Psoas muscle (tissue), 8 donors: Measurements from ENCODE around the gene CACNA1S. TPM values are rescaled to one million over a fixed set of nuclear protein-coding genes. Genes with fewer than 3 reads are reported as not detected.
A peak's percentile ranks its signal among the peaks of the same experiment; 100 is the strongest.

ENCODE experiments used
- ATAC-seq, 4 donors: fragments of 200-7000 bp; cut with Tn5 transposase; one replicate each; pipeline ENCODE4 v1.9.1; 2020; ENCODE audit warnings: moderate library complexity in 3 of 4, mild to moderate bottlenecking in 2 of 4
- DNase-seq, 2 donors: peaks; one replicate each; pipeline ENCODE4 v3.0.0-alpha.2; 2020
- H3K27ac ChIP-seq: fragments of 200-600 bp; one replicate; pipeline ENCODE4 v1.8.0; 2022
- H3K27me3 ChIP-seq, 3 donors: fragments of 200-600 bp in 1 of 3; one replicate each; pipeline versions ENCODE4 v1.6.1 to v1.8.0; 2013 to 2022; ENCODE audit warnings: low read length in 2 of 3, mild to moderate bottlenecking in 2 of 3, moderate library complexity in 1 of 3; ENCODE audit not compliant: insufficient read depth in 3 of 3
- H3K36me3 ChIP-seq, 2 donors: fragments of 200-600 bp in 1 of 2; one replicate each; pipeline versions ENCODE4 v1.6.1 to v1.8.0; 2013 to 2022; ENCODE audit warnings: low read depth in 1 of 2, mild to moderate bottlenecking in 1 of 2, moderate library complexity in 1 of 2; ENCODE audit not compliant: insufficient read depth in 1 of 2
- H3K4me1 ChIP-seq: fragments of 200-600 bp; one replicate; pipeline ENCODE4 v1.8.0; 2022
- H3K4me3 ChIP-seq: fragments of 200-600 bp; one replicate; pipeline ENCODE4 v1.8.0; 2022; ENCODE audit warnings: mild to moderate bottlenecking
- H3K9me3 ChIP-seq: fragments of 200-600 bp; one replicate; pipeline ENCODE4 v1.8.0; 2022
- WGBS, 3 donors: extraction: QIAGEN DNeasy Blood & Tissue Kit; methylation state at CpG; one replicate each; pipeline versions ENCODE4 v1.1.6 to v1.1.7; 2013; 5-methylcytosine and 5-hydroxymethylcytosine counted together
- intact Hi-C, 2 donors: fragments of 100-400 bp; cut with DNase I; formaldehyde crosslinking; loops; one replicate each; pipeline versions ENCODE4 v1.11.0 to v1.14.2; 2022
- polyA plus RNA-seq, 3 donors: library from polyadenylated mRNA; stranded (reverse); fragments of 200-250 nt; gene quantifications; one replicate each; pipeline ENCODE4 v1.2.3, GENCODE V29; 2013
- total RNA-seq, 4 donors: library from RNA; stranded (reverse); fragmentation: NEBNext Ultra II Directional in 2 of 4; extraction: Animal tissue kit (Norgen Biotek cat#: 25700) in 2 of 4; gene quantifications; one replicate each; pipeline versions ENCODE4 v1.2.1 to v1.2.4, GENCODE V29; 2021 to 2023
- TF ChIP-seq, protein P1 (sequence below): fragments of 200-600 bp; IDR thresholded peaks from one replicate; pipeline ENCODE4 v1.8.0; 2022; ENCODE audit warnings: antibody characterized with exemption
- donor health status: healthy with polysubstance abuse.
- donor health status: DM: no; HTN: no; CAD: no; lungs with moderate emphysema.
- donor health status: Bipolar disorder and iron deficiency.
- donor health status: healthy.
- donor health status: DM: yes; HTN: yes; CAD: no.
- donor health status: DM: no; HTN: no; CAD: no.
- donor health status: DM: no; HTN: no; CAD: no.
- donor health status: DM: yes; HTN: yes; CAD: no.

The CACNA1S gene
- total and polyA plus RNA-seq, 7 donors: 11.9 to 269 (median 56.3) TPM

DNA sequence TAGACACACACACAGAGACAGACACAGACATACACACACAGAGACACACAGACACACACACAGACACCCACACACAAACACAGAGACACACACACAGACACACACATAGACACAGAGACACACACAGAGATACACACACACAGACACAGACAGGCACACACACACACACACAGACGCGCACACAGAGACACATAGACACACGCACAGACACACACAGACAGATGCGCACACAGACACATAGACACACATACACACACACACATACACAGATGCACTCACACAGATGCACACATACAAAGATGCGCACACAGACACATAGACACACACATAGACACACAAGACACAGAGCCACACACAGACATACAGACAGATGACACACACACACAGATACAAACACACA, 104.7 kb downstream of the CACNA1S start:
- 84 to 98% (median 98%) methylated on average over 5 of the region's 5 CpGs for WGBS, 3 donors
- H3K27me3 ChIP-seq: peaks cover 0 to 1% (median 0%) of the 10 kb centered on the region in 3 donors
- H3K9me3 ChIP-seq: no peaks in the 10 kb centered on the region
- peak in 1 of 2 donors; percentile 6 for DNase-seq
- H3K4me3 ChIP-seq: no peak overlapping the region
- H3K4me1 ChIP-seq: no peaks in the 10 kb centered on the region
- no peaks in the 10 kb centered on the region for H3K36me3 ChIP-seq
- no peak for ATAC-seq
- TF ChIP-seq, protein P1, sequence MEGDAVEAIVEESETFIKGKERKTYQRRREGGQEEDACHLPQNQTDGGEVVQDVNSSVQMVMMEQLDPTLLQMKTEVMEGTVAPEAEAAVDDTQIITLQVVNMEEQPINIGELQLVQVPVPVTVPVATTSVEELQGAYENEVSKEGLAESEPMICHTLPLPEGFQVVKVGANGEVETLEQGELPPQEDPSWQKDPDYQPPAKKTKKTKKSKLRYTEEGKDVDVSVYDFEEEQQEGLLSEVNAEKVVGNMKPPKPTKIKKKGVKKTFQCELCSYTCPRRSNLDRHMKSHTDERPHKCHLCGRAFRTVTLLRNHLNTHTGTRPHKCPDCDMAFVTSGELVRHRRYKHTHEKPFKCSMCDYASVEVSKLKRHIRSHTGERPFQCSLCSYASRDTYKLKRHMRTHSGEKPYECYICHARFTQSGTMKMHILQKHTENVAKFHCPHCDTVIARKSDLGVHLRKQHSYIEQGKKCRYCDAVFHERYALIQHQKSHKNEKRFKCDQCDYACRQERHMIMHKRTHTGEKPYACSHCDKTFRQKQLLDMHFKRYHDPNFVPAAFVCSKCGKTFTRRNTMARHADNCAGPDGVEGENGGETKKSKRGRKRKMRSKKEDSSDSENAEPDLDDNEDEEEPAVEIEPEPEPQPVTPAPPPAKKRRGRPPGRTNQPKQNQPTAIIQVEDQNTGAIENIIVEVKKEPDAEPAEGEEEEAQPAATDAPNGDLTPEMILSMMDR: no peak
- no peak overlapping the region for H3K27ac ChIP-seq
- intact Hi-C loops: no loop called here

DNA sequence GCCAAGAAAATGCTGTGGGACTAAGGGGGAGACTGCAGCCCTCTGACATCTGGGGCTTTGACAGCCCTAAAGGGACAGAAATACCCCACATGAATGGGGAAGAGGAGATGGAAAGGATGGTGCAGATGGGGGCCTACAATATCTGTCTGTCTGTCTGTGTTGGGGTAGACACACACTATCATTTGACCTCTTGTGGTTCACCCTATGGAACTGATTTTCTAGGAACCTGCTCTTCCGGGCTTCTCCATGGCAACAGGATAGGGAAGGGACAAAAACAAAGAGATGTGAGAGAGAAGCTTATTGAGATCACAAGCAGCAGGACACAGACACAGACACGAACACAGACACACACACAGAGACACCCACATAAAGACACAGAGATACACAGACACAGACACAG, 105.8 kb downstream of the CACNA1S start:
- DNase-seq: no peak
- H3K4me3 ChIP-seq: no peak overlapping the region
- TF ChIP-seq, protein P1: no peak
- no peaks in the 10 kb centered on the region for H3K36me3 ChIP-seq
- intact Hi-C loops: no loop called here
- H3K4me1 ChIP-seq: no peaks in the 10 kb centered on the region
- no peak for ATAC-seq
- H3K9me3 ChIP-seq: no peaks in the 10 kb centered on the region
- 58 to 71% (median 68%) methylated on average over 2 of the region's 2 CpGs for WGBS, 3 donors
- no peak overlapping the region for H3K27ac ChIP-seq
- peaks cover 0 to 1% (median 0%) of the 10 kb centered on the region in 3 donors for H3K27me3 ChIP-seq

DNA sequence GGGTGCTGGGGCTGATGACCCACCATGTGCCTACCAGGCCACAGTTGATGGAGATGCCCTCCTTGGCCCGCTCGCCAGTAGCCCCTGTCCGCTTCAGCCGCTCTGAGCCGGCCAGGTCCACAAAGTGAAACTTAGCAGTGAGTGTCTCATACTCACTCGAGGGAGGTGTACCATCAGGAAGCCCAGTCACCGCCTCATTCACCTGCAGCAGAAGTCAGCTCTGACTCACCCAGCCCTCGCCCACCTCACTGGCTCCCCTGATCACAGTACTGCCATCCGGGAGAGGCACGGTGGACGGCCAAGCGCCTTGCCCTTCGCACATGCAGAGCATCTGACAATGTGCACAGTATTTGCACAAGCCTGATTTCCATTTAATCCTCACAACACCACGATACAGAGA, 107.5 kb downstream of the CACNA1S start:
- TF ChIP-seq, protein P1: no peak
- DNase-seq (no peak), ATAC-seq (no peak)
- H3K36me3 ChIP-seq: no peaks in the 10 kb centered on the region
- H3K4me3 ChIP-seq: no peak overlapping the region
- 91 to 93% (median 93%) methylated on average over 14 of the region's 14 CpGs for WGBS, 3 donors
- H3K4me1 ChIP-seq: no peaks in the 10 kb centered on the region
- H3K27ac ChIP-seq: no peak overlapping the region
- intact Hi-C loops: no loop called here
- H3K27me3 ChIP-seq: peaks cover 0 to 1% (median 0%) of the 10 kb centered on the region in 3 donors
- H3K9me3 ChIP-seq: no peaks in the 10 kb centered on the region

DNA sequence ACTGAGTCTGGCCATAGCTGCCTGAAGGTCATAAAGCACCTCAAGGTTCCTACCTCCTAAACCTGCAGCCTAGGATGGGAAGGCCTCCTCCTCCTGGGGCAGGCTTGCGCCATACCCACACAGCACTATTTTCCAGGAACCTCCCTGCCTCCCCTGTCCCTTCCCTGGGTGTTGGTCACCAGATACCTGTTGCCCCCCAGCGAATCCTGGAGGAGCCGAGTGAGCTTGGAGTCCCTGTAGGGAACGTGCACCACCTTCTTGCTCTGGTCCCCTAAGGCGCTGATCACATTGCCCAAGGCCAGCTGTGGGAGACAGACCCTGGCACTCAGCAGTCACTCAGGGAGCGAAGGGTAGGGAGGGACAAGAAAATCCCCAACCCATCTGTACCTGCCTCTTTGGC, 108.1 kb downstream of the CACNA1S start:
- no peak for ATAC-seq
- Histone ChIP-seq H3K9me3 (no peaks in the 10 kb centered on the region), H3K27ac (no peak overlapping the region), H3K4me3 (no peak overlapping the region), H3K27me3 (no peaks in the 10 kb centered on the region), H3K36me3 (no peaks in the 10 kb centered on the region), H3K4me1 (no peaks in the 10 kb centered on the region)
- 93 to 97% (median 95%) methylated on average over 6 of the region's 6 CpGs for WGBS, 3 donors
- TF ChIP-seq, protein P1: no peak
- intact Hi-C loops: no loop called here
- no peak for DNase-seq

DNA sequence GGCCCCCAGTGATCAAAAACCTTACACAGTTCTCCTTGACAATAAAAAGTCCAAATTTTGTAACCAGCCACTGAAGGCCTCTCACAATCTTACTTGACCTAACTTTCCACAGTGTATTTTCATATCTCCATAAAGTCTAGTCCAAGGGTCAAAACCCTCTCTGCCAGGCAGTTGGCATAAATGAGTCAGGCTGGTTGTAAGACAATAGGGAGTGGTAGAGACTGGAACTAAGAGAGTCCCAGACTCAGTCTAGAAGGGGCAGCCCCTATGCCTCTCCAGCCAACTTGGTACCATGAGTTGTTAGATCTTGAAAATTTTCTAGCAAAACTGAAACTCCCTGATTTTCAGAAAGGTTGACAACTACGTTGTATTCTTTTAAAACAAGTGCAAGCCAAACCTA, 109.7 kb downstream of the CACNA1S start:
- WGBS, 3 donors: 89 to 97% (median 95%) methylated on average over 1 of the region's 1 CpG
- no peaks in the 10 kb centered on the region for H3K4me1 ChIP-seq
- H3K36me3 ChIP-seq: no peaks in the 10 kb centered on the region
- ATAC-seq (no peak), DNase-seq (no peak)
- intact Hi-C loops: no loop called here
- no peaks in the 10 kb centered on the region for H3K9me3 ChIP-seq
- H3K4me3 ChIP-seq: no peak overlapping the region
- TF ChIP-seq, protein P1: no peak
- no peaks in the 10 kb centered on the region for H3K27me3 ChIP-seq
- no peak overlapping the region for H3K27ac ChIP-seq
